SW480 (cell line): ENCODE measurements around the gene SLC41A1.

ENCODE experiments used
- DNase-seq: peaks from one replicate; pipeline ENCODE4 v3.0.0-alpha.2; 2016; ENCODE audit warnings: low spot score

Gene SLC41A1

GRCh38 chr1:205751036-205751651 is 61.9 kb downstream of the SLC41A1 start:
- no peak for DNase-seq

GRCh38 chr1:205750138-205751035 is 62.6 kb downstream of the SLC41A1 start, which contains the start of gene NUCKS1:
NUCKS1 (minus strand) TSS chr1:205750182; CDS start chr1:205749973, 209 bp downstream.
- DNase-seq: peak; percentile 99

GRCh38 chr1:205749234-205750137 is 63.5 kb downstream of the SLC41A1 start:
- DNase-seq: peak; percentile 87

- DNase-seq: peak; percentile 63
Observed at GRCh38 chr1:205748403-205749233, 64.4 kb downstream of the SLC41A1 start.

GRCh38 chr1:205746757-205747412 is 66.1 kb downstream of the SLC41A1 start:
- DNase-seq: no peak

GRCh38 chr1:205744403-205744802 is 68.6 kb downstream of the SLC41A1 start:
- DNase-seq: no peak

GRCh38 chr1:205743977-205744376 is 69.0 kb downstream of the SLC41A1 start:
- no peak for DNase-seq

- DNase-seq: no peak
Observed at GRCh38 chr1:205741681-205742080, 71.3 kb downstream of the SLC41A1 start.

- no peak for DNase-seq
Observed at GRCh38 chr1:205739348-205740160, 73.4 kb downstream of the SLC41A1 start.
